Islet of Langerhans (tissue), 1 donor: Measurements from ENCODE around the gene RBM12.
"Not testable (repeated sequence)": the region's sequence is repeated elsewhere in the genome, so short reads cannot be mapped to it uniquely, and the experiment has no call there.

Experiments
- FAIRE-seq: peaks from one replicate; lab custom pipeline; 2011; peaks lifted over from hg19 to GRCh38; lab: Jason Lieb, UNC

The RBM12 gene, protein sequence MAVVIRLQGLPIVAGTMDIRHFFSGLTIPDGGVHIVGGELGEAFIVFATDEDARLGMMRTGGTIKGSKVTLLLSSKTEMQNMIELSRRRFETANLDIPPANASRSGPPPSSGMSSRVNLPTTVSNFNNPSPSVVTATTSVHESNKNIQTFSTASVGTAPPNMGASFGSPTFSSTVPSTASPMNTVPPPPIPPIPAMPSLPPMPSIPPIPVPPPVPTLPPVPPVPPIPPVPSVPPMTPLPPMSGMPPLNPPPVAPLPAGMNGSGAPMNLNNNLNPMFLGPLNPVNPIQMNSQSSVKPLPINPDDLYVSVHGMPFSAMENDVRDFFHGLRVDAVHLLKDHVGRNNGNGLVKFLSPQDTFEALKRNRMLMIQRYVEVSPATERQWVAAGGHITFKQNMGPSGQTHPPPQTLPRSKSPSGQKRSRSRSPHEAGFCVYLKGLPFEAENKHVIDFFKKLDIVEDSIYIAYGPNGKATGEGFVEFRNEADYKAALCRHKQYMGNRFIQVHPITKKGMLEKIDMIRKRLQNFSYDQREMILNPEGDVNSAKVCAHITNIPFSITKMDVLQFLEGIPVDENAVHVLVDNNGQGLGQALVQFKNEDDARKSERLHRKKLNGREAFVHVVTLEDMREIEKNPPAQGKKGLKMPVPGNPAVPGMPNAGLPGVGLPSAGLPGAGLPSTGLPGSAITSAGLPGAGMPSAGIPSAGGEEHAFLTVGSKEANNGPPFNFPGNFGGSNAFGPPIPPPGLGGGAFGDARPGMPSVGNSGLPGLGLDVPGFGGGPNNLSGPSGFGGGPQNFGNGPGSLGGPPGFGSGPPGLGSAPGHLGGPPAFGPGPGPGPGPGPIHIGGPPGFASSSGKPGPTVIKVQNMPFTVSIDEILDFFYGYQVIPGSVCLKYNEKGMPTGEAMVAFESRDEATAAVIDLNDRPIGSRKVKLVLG

DNA sequence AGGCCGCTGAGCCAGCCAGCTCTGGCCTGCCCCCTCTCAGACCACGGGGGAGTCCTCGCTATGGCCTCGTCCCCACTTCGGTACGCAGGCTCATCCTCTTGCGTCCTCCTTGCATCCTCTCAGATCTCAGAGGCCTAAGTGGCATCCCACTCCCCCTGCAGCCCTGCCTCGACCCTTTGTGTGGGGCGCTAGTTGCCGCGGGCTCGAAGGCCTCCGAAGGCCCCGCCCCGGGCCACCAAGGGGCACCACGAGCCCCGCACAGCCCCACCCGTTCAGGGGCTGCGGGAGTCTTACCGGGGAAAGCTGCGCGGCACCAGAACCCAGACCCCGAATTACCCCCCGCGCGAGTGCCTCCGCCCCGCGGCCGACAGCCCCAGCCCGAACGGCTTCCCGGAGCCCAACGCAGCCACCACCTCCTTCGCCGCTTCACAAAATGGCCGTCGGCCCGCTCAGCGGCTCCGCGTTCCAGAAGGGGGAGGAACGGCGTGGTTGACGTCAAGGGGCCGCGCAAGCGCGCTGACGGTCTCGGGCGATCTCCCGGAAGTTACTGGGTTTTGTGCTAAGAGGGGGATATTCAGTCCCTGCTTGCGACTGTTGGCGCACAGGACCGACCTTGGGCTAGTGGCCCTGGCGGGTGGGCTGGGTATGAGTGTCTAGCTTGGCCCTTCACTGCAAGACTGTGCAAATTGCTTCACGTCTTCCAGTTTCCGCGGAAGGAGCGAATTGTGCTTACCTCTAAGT is at the start of gene RBM12, which contains the start of gene CPNE1:
Gene RBM12 (minus strand): TSS at position 435 of the 741 bp plus-strand sequence. CDS start 9,578 bp downstream, outside the sequence.
Gene CPNE1 (minus strand): TSS at position 435 of the 741 bp plus-strand sequence. CDS start 31,977 bp downstream, outside the sequence.
- FAIRE-seq, result no peak

DNA sequence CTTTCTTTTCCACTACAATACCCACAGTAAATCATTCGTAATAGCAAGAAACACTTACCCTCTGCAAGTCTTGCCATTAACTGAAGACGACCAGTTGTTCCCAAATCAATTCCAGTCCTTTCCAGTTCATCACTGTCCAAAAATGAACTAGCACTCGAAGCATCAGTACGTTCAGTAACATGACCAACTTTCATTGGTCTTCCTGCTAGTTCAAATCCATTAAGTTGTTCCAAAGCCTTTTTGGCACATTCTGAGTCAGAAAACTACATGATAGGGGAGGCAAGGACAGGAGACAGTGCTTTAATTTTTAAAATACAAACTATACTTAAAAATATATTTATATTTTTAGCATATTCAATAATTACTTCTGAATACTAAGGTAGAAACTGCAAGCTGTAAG is 49.4 kb upstream of the RBM12 start:
- no peak for FAIRE-seq

DNA sequence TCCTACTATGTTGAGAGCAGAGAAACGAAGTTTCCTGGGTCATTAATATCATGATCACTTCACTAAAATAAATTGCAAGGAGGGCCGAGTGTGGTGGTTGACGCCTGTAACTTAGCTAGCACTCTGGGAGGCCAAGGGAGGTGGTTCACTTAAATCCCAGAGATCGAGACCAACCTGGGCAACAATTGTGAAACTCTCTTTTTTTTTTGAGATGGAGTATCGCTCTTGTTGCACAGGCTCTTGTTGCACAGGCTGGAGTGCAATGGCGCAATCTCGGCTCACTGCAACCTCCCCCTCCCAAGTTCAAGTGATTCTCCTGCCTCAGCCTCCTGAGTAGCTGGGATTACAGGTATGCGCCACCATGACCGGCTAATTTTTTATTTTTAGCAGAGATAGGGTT is 48.4 kb upstream of the RBM12 start:
- FAIRE-seq, result not testable (repeated sequence)

DNA sequence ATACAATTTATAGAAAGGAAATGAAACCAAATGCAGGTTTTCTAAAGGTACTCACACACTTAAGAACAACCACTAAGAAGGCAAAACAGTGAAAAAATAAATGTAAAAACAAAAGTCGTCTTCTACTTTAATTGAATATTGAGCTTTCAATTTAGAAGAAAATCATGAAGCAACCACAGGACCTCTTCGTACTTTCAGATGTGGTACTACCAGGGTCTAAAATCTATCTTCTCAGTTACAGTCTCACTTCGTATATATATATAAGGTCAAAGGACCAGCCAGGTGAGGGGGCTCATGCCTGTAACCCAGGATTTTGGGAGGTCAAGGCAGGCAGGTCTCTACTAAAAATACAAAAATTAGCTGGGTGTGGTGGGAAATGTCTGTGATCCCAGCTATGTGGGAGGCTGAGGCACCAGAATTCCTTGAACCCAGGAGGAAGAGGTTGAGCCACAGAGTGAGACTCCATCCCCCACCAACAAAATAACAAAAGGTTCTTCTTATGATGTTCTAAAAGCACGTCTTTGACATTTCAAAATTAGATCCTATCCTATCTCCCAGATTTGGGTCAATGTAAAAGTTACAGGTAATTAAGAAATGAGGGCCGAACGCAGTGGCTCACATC is 47.0 kb upstream of the RBM12 start:
- FAIRE-seq, result no peak

DNA sequence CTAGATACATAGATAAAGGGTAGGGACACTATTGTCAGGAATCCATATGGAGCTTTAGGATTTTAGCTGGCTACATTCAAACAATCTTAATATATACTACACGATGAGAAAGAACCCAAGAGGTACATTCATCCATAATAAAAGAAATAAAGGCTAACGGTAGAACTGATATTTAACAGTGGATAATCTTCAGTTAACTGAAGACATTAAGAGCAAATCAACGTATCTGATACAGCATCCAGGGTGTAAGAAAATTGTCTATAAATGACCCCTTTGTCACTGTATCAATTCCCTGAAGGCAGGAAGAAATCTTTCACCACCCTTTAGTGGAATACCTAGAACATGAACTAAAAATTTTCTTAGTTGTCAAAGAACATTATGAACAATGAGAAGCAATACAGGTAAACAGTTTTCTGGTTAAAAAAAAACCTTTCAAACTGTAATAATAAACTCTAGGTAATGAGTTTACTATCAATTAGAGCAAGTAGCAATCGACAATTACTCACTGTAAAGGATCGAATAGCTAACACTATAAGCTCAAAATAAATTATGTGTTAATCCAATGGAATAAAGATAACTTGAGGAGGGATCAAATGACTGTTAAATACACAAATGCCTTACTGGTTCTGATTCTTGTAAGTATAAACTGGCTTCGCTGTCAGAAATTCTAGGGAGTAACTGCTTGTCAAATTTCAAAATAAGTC is 46.3 kb upstream of the RBM12 start:
- no peak for FAIRE-seq

DNA sequence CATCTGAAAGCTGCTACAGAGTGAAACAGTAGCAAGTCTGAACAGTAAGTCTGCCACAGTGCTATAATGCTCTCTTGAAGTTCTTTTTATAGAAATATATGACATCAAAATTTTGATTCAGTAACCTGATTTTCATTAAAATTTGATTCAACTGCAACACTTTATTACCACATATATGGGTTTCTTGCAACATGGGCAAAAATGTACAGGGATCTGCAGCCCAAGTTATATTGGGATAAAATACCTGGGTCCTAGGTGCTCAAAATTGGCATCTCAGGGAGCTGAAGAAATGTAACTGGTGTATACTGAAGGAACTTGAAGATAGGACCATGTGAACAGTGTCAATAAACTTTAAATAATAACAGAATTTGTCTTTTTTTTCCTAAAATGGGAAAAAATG is 45.3 kb upstream of the RBM12 start:
- FAIRE-seq, result no peak

DNA sequence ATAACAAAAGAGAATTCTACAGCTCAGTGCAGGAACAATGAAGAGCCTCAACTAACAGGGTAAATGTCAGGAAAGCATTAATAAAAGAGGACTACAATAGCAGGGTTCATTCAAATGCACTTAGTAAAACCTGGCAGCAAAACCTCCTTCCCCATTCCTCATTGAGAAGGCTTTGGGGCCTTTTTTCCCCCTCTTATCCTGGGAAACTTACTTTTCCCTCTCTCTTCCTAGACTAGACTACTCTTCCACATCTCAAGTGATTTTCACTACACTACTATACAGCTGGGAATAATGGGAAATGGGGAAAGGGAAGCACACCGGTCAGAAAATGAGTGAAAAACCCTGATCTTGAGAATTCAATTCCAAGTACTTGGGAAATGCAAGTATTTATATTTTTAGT is 44.6 kb upstream of the RBM12 start:
- FAIRE-seq, result no peak

DNA sequence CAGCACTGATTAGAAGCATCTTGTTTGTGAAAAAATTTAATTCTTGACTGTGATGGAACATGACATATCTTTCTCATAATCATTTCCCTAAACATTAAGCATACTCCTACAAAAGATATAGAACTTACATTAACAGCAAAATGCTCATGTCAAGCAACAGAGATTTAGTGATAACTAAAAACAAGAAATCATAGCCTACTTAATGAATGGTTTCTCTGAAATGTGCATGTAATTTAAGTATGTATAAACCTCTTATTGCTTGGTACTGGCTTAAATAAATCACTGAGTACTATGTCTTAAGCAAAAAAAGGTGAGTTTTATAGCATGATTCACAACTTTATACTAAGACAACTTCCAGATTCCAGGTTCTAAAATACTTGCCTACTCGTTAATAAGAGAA is 43.8 kb upstream of the RBM12 start:
- FAIRE-seq, result peak; percentile 69

DNA sequence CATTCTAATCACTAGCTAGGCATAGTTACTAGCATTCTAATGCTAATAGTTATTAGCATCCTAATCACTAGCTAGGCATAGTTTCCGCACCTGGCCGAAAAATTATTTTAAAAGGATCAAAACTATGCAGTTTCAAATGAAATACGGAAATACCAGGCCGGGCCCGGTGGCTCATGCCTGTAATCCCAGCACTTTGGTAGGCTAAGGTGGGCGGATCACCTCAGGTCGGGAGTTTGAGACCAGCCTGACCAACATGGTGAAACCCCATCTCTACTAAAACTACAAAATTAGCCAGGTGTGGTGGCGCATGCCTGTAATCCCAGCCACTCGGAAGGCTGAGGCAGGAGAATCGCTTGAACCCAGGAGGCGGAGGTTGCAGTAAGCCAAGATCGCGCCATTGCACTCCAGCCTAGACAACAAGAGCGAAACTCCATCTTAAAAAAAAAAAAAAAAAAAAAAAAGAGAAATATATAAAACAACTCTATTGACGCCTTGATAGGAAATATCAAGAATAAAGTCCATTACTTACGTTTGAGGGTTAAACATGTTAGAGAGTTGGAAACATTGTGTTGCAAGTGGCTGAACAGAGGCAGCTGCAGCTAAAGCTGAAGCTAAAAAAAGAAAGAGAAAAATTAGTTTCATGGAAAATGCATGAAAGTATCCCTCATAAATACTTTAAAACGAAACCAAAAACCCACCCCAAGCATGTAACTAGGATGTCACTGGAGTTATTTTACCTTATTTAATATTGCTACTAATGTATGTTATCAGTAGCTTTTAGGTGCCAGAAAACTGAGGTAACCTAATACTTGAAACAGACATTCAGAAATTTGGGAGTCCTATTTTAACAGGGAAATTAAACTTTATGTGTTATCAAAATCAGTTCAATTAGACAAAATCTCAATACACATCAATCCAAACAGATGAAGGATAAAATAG is 42.2 kb upstream of the RBM12 start:
- peak; percentile 38 for FAIRE-seq

DNA sequence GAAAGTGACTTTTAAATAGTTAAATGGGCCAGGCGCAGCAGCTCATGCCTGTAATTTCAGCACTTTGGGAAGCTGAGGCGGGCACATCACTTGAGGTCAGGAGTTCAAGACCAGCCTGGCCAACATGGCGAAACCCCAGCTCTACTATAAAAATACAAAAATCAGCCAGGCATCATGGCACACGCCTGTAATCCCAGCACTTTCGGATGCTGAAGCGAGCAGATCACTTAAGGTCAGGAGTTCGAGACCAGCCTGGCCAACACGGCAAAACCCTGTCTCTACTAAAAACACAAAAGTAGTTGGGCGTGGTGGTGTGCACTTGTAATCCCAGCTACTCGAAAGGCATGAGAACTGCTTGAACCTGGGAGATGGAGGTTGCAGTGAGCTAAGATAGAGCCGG is 41.2 kb upstream of the RBM12 start:
- not testable (repeated sequence) for FAIRE-seq

DNA sequence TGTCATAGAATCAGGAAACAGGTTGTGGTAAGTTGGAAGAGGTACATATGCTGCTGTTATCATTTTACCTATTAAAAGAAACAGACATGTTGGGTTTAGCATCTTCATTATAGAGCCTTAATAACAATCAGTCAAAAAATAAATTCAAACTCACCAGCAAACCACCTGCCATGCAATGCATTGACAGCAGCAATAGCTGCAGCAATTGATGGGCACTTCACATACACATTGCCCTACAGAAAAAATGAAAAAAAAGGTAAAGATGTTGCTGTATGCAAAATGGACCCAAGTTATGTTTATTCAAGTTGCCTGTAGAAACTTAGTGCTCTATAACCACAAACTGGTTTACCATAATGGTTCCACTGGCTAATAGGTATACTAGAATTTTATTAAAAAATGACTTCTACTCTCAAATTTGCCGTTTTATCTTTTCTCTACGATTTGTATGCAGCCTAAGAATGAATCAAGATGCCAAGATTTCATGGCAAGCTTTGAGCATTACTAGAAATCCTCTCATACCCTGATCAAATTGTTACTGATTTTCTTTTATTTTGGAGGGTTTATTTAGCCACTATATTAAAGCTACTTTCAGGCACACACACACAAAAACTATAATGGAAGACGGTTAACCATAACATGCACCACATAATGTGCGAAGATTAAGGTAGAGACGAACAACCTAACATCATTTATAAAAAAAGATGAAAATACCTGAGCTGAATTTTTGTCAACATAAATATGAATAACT is 40.0 kb upstream of the RBM12 start:
- no peak for FAIRE-seq

DNA sequence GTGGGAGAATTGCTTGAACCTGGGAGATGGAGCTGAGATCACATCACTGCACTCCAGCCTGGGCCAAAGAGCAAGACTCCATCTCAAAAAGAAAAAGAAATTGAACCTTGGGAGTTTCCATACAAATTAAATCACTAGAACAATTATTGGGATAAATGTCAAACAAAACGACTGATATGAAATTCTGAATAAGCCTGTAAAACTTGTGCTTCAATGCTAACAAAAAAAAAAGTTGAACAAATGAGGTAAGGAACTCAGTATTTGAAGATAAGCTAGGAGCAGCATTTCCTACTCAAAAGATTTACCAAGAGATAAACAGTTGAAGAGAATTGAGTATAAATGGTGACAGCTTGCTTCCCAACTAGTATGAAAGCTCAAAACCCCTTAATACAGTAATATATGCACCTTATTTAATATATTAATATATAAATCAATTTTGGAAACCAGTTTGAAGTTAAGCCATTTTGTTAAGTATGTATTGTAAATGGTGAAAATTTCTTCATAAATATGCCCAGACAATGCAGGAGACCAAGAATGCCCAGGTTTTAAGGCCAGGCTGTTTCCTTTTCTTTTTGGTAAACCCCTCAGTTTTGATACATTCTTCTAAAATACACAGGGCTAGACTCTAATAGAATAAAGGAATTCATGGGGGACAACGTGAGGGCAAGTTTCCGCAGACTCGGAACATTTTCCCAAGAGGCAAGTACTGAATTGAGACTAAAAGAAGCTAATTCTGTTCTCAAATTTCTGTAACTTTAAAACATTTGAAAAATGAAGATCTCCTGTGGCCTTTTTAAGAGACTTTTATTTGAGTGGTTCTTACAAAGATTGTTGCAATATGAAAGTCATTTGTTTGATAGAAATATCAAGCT is 38.4 kb upstream of the RBM12 start:
- no peak for FAIRE-seq

DNA sequence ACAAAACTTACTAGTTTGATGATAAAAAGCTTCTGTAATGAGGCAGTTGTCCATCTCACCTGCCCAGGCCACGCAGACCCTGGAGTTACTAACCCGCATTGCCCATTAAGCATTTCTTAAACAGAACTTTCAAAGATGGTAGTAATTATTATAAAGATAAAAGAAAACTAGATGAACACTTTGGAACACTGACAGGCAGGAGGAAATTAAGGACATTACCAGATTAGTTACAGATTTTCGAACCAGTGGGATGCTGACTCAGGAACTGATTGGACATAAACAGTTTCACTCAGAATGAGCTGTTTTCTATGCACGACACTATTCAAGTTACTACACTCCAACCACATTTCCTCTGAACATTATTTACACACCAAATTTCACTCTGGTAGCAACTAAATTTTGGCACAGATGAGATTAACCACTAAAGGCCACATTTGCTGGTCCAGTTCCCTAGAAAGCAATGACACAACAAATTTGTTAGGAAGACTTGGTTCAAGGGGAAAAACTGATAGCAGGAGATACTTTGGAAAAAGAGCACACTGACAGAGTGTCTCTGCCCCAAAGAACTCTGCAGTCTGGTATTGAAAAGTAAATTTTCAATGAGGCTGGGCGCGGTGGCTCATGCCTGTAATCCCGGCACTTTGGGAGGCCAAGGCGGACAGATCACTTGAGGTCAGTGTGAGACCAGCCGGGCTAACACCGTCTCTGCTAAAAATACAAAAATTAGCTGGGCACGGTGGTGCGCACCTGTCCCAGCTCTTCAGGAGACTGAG is 37.5 kb upstream of the RBM12 start:
- FAIRE-seq, result no peak

DNA sequence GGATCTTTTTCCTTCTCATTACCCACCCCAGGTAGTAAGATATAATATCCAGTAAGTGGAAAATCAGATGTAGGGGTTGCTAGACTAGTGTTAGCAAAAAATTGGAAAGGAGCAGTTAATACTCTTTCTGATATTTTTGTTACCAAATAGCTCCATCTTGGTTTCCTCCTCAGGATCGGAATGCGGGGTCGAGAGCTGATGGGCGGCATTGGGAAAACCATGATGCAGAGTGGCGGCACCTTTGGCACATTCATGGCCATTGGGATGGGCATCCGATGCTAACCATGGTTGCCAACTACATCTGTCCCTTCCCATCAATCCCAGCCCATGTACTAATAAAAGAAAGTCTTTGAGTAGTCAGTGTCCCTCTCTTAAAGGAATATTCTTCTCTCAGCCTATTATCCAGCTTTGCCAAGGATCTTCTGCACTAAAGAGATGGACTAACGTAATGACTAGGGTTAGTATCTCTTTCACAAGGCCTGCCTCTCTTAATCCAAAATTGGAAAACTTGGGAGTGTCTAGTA is 36.0 kb upstream of the RBM12 start:
- no peak for FAIRE-seq

DNA sequence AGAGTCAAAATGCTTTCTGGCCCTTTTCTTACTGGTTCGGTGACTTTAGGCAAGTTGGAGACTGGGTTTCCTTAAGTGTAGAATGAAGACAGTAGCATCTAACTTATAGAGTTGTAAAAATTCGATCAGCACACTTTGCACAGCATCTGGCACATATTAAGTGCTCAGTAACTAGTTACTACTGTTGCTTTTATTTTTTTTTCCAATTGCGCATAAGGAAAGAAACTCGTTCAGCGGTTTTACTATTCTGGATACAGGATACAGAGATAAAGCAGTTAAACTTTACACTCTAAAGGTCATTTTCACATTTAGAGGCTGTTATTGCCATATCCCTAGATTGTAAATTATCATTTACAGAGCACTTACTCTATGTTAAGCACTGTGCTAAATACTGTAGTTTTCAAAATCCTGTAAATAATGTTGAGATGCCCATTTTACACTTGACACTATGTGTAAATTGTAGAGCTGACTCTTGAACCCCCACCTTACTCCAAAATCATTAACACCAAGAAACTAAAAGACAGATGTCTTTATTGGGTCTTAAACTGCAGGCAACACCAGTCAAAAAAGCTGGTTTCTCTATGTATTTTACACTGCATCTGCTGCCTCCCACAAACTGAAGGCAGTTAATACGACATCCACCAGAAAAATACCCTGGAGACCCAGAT is 35.4 kb upstream of the RBM12 start:
- no peak for FAIRE-seq

DNA sequence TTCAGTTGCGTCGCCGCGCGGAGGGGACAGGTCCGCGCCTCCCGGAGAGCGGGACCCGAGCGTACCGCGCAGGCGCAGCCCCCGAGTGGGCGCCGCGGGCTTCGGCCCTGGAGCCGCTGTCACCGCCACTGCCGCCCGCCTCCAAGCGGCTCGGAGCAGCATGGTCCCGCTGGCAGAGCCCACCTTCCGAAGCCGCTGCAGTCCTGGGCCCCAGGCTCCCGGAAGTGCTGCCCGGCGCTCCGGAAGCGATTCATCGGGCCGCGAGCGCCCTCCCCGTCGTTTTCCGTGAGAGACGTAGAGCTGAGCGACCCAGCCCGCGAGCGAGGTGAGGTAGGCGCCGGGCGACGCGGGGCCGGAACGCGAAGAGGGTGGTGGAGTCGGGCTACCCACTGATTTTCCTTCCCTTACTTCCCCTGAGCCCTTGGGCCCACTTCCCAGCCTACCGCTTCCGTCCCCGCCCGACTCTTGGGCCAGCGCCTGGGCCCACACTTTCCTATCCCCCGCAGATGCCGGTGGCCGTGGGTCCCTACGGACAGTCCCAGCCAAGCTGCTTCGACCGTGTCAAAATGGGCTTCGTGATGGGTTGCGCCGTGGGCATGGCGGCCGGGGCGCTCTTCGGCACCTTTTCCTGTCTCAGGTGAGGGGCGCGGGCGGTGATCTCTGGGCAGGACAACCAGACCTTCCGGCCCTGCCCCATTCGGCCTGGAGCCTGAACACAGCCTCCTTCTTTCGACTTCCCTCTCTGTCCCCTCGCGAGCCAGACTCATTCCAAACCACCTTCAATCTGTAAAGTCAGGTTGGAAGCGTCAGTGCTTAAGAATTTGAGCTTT is 34.6 kb upstream of the RBM12 start, which contains the start of the genes NFS1 and ROMO1:
Gene NFS1 (minus strand): TSS at position 226 of the 830 bp plus-strand sequence. CDS start 64 bp downstream, at position 162.
Gene ROMO1 (plus strand): TSS at position 279 of the 830 bp plus-strand sequence. CDS start 228 bp downstream, at position 507.
- FAIRE-seq, result no peak
